NK-92 (cell line): ENCODE measurements around the gene TMPRSS4.

ENCODE experiments used
- DNase-seq: peaks from one replicate; lab custom pipeline; 2025; ENCODE audit not compliant: unreplicated experiment; lab: John Stamatoyannopoulos, UW

TMPRSS4 gene

DNA sequence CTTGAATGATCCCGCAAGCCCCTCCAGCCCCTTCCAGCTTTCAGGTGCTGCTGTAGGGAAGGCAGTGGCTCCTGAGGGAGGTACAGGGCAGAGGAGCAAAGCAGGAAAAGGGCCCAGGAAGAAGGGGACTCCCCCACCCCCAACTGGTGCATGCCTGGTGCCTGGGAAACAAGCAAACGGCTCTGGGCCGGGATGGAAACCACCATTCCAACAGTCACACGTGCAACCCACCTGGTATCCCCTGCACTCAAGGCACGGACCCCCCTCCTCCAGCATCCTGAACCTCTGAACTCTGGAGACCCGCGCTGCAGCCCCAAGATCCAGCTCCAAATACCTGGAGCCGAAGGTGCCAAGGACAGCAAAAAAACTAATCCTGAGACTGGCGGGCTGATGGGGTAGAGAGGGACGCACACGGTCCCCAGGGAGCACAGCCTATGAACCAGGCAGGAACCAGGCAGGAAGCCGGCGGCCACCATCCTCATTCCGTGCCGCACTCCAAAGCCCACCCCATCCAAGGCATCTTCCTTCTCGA is 75.2 kb downstream of the TMPRSS4 start:
- DNase-seq, result no peak

DNA sequence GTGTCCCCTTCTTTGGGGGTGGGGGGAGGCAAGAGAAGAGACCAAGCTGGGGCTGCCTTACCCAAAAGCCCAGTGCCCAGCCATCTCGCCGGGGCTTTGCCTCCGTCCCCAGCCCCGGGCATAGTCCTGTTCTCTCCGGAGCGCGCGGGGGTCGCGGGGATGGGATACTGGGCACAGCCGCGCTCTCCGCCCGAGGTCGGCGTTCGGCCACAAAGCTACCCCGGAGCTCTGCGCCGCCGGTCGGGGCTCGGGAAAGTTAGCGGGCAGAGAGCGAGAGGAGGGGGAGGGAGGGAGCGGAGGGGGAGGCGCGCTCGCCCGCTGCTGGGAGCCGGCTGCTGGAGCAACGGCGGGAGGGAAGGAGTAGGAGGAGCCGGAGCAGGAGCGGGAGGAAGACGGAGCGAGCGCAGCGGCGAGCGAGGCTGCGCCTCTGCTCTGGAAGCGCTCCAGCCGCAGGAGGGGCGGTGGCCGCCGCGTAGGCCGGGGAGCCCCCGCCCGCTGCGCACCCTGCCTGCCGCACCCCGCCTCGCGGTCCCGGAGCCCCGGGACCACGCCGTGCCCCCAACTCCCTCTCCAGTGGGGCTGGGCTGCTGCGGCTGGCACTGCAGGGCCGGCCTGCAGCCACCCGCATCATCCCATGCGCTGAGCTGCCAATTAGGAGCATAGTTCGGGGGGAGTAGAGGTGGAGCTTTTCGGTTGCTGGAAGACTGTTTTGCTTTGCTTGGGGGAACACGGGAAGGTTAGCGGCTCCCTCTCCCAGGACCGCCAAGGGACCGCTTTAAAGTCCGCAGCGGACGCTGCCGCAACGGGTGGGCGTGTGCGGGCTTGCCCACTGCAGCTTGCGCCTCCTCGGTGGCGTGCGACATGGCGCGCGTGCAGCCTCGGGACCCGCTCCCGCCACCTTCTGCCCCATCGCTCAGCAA is 75.9 kb downstream of the TMPRSS4 start, which contains the start of gene SCN4B:
Gene SCN4B (minus strand): TSS at position 272 of the 920 bp plus-strand sequence. CDS start 150 bp downstream, at position 122.
- no peak for DNase-seq

DNA sequence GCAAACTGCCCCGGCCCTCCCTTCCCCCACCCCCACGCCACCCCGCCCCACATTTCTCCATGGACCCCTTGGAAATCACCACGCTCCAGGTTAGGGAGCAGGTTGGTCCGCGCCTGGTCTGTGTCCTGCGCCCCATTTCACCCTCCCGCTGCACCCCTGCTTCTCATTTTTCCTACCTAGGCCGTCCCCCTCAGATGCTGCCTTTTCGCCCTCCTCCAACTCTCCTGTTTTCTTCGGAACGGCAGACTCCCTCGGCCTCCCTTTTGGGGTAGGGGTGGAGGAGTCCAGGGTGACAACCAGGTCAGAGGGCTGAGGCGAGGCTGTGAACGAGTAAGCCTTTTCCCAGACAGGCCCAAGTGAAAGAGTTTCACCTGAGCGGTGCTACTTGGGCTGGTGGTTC is 76.6 kb downstream of the TMPRSS4 start:
- DNase-seq, result no peak

DNA sequence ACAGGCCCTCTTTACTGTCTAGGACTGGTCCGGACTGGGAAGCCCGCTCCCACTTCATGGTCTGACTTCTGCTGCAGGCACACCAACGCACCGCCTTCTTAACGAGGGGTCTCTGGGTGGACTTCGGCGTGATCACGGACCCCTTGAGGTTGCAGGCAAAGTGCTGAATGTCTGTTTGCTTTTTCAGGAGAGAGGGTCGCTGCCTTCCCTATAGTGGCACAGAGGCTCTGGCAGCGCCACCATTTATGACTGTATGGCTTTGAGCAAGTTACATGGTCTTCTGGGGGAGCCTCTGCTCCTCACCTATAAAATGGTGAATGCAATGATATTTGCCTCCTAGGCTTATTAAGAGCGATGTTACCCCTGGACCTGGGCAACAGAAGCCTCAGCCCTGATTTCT is 77.1 kb downstream of the TMPRSS4 start:
- no peak for DNase-seq

DNA sequence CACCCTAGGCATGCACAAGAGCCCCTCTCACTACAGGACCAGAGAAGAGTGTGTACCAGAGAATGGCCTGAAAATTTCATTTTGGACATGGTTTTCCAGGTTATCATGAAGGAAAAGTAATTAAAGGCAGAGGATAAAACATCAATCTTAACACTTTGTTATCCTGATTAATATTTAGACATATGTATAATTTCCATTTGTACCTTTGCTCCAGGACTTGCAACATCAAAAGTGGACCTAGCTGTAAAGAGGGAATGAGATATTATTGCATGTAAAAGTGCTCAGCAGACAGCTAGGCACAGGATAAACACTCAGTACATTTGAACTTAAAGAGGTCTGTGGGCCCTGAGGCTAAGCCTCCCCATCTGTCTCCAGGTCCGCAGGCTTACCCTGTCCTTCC is 77.8 kb downstream of the TMPRSS4 start:
- no peak for DNase-seq

DNA sequence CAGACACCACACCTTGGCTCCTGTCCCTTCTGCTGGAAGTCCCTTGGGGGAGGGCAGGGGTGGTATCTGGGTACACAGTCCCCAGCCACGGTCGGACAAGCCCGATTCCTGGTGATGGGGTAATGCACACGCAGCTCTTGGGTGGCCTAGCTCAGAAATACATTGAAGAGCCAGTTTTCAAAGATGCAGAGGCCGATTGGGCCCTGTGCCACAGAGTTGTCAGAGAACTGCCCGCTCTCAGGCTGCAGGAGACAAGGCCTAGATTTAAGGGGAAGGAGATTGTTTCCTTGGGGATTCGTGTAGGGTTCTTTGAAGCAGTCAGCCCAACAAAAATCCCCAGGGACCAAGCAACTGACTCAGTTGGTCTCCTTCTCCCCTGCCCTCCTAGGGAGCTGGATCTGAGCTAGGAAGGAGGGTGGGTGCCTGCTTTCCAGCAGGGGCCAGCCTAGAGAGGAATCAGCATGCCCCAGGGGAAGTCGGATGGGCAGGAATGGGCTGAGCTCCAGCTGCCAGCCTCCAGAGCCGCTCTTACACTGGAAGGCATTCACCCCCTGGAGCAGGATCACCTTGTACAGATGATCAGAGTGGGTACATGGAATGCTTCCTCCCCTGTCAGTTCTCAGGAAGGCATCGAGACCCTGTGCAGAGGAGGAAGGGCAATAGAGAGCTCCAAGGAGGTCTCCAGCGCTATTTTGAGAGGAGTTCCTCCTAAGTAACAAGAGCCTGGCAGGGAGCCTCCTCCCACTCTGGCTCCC is 79.1 kb downstream of the TMPRSS4 start:
- DNase-seq, result no peak

DNA sequence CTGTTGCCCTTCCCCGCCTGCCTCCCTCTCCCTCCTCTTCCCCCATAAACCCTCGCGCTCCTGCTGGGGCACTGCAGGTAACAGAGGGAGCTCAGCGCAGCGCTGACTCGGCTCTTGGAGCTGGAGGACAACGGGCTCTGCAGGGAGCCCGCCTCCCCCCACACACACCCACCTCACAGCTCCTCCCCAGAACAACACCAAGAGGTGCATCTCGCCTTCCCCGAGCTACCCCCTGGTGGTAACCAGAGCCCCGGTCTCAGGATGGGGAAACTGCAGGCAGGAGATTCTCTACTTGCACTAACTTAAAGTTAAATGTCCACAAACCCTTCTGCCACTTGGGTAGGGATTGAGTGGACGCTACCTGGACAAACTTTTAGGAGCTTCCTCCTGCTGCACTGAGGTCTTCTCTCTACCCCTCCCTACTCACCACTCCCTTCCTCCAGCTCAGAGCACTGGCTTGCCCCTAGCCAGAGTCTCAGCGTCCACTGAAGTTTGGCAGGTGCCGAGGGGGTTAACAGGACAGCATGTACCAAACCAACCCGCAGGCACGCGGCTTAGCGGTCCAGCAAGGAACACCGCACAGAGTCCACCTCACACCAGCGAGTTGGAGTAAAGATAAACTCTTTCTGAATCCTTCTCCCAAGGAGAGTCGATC is 79.8 kb downstream of the TMPRSS4 start:
- DNase-seq, result no peak

DNA sequence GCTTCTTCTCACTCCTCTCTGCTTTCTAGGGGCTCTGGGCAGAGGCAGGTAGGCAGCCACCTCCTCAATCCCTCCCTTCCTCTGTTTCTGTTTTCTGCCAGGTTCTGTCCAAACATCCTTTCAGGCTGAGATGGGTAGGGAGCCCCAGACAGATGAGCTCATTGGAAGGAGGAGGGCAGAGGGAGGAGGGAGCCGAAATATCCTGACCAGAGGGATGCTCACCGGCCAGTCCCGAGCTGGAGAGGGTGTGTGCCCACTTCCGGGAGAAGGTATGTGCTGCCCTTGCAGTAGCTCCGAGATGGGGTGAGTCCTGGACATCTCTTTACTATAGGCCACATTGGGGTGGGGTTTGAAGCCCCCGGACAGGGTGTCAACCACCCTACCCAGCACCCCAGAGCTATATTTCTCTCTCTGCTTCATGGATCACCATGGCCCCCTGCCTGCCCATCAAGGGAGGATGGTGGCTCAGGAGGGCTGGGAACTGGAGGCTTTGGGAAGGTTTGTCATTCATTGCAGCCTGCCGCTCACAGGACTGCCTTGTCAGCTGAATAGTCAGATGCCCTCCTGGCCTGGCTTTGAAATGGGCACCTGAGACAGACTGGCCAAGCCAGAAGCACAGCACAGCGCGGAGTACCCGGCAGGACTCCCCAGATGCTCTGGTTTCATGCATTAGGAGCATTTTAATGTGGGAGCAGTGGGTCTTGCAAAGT is 80.5 kb downstream of the TMPRSS4 start:
- DNase-seq, result no peak

DNA sequence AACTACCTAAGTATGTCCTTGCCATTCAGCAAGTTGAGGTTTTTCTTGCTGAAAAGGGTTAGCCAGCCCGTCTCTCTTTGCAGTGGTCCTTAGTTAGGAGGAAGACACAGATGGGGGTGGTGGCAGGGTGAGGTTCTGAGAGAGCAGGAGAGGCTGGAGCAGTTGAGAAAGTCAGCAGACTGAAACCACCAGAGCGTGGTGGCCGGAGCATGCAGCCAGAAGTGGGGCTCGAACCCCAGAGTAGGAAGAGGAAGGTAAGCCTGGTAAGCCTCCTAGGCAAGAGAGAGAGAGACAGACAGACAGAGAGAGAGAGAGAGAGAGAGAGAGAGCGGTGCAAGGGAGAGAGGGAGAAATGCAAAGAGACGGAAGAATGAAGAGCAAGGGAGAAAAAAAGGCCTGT is 84.9 kb downstream of the TMPRSS4 start:
- no peak for DNase-seq

DNA sequence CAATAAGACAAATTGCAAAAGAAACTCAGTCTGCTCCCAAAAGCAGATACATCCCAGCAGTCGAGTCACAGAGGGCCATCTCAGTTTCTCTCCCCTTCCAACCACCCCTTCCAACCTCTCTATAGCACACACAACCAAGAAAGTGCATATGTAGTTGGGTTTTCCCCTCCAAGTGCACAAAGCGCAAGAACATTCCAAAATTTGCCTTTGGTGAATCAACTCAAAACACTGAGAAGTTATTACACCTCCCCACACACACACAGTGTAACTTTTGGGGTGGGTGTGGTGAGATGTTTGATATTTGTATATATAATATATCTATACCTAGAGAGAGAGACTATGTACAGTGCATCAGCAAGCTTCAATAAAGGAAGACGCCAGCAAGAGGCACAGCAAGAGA is 86.0 kb downstream of the TMPRSS4 start:
- no peak for DNase-seq

DNA sequence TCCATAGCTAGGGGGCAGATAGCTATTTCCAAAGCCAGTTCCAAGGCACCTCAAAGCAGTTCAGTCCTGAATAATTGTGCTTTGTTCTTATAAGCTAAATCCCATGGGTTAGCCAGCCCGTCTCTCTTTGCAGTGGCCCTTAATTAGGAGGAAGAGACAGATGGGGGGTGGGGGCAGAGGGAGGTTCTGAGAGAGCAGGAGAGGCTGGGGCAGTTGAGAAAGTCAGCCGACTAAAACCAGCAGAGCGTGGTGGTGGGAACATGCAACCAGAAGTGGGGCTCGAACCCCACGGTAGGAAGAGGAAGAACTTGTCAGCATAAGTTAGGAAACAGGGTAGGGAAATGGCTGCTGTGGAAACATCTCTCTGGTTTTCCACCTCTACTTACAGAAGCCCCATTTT is 86.6 kb downstream of the TMPRSS4 start:
- no peak for DNase-seq

DNA sequence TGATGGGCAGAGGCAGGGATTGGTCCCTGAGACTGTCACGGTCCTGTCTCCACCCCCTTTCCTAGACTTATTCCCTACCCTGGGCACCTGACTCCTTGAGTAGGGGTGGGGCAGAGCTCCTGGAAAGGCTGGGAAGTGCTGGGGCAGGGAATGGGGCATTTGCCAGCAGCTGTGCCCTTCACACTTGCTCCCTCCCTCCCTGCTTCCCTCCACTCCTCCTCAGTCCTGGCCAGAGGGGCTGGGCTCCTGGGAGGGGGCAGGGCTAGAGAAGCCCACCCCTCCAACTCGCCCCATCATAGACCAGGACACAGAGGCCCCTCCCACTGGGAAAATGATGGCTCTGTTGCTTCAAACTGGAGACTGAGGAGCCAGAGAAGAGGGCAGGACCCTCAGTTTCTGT is 88.0 kb downstream of the TMPRSS4 start:
- no peak for DNase-seq

DNA sequence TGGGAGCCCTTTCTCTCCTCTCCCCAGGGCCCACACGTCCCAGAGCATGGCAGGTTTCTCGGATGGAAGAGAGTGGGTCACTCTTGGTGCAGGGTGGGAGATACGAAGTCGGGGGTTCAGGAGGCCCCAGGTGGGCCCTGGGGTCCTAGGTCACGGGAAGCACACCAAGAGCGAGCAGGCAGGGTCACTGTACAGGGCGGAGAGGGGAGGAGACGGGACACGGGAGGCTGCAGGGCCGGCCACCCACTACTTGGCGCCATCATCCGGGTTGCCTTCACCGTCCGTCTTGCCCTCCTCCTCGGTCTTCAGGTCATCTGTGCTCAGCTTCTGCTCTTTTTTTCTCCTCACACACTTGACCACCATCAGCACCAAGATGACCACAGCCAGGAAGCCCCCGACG is 89.8 kb downstream of the TMPRSS4 start:
- no peak for DNase-seq

DNA sequence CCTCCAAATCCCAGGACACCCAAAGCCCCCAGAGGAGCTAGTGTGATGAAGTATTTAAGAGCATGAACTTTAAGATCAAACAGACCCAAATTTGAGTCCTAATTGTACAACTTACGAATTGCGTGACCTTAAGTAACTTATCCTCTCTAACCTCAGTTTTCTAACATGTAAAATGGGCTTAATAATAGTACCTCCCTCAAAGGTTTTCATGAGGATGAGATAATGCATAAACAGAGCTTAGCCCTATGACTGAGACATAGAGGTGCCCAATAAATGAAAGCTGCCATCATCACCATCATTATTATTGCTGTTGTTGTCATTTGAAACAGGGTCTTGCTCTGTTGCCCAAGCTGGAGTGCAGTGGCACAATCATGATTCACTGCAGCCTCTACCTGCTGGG is 90.4 kb downstream of the TMPRSS4 start:
- DNase-seq, result no peak

DNA sequence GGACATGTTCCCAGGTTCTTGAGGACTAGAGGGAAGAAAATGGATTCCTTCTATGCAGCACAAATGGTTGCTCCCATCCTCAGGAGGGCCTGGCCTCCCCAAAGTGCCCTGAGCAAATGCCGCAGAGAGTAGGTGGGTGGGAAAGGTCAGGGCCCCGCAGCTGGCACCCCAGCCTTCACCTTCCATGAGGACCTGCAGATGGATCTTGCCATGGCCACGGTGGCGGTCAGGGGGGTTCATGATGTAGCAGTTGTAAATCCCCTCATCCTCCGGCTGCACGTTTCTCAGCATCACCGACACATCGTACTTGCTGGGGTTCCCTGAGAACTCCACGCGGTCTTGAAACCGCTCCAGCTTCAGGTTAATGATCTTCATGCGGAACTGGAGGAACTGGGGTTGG is 91.0 kb downstream of the TMPRSS4 start:
- no peak for DNase-seq

DNA sequence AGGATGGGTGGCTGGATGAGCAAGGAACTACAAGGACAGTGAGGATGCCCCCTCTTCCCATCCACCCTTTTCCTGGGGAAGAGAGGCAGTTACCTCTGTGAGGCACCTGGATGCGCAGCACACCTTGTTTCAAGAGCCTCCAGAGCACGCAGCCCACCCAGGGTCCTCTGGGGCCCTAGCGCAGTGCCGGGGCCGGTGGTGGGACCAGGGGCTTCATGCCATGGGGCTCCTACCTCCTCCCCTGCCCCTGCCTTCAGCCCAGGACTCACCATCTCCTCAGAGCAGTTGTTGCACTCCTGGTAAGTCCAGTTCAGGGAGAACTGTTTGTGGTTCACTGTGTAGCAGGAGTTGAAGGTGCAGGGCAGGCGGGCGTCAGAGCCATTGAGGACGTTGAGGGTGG is 91.4 kb downstream of the TMPRSS4 start:
- no peak for DNase-seq

DNA sequence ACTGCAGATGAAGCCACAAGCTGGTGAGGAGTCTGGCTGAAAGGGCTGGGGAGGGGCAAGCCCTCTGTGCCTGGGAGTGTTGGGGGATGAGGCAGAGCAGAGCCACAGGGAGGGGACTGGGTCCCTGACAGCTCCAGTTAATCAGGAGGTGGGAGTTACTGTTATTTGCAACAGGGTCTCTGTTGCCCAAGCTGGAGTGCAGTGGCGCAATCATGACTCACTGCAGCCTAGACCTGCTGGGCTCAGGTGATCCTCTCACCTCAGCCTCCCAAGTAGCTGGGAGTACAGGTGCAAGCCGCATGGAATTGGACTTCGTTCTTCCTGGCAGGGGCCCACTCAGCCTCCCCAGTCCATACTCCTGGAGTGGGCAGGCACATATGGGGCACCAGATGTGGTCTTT is 91.9 kb downstream of the TMPRSS4 start:
- DNase-seq, result no peak

DNA sequence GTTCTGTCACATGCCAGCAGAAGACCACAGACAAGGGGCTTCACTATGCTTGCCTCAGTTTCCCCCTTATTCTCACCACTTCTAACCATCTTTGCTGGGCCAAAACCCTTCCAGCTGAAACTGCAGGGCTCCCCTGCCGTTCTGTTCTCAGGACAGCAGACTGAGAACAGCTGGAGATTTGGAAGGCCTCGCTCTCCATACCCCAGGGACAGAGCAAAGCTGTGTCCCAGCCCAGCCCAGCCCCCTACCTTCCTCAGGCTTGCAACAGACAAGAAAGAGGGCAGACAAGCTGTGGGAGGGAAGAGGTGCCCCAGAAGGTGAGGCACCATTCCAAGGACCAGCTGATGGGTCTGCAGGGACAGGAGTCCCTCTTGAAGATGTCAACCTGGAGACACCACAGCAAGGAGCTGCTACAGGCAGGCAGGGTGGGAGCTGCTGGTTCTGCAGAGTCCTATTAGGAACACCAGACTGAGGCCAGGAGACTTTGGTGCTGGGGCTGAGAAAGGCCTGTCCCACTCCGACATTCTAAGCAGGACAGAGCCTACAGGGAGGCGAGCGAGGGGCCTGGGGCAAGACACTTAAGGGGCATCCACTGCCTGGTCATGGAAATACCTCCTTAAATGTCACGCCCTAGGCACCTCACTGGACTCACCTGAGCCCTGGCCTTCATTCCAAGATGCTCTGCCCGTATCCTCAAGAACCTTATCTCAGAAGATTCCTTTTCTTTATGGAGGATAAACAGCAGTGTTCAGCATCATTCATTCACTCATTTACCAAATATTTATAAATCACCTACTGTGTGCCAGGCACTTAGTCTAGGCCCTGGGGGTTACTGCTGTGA is 92.6 kb downstream of the TMPRSS4 start:
- DNase-seq, result no peak

DNA sequence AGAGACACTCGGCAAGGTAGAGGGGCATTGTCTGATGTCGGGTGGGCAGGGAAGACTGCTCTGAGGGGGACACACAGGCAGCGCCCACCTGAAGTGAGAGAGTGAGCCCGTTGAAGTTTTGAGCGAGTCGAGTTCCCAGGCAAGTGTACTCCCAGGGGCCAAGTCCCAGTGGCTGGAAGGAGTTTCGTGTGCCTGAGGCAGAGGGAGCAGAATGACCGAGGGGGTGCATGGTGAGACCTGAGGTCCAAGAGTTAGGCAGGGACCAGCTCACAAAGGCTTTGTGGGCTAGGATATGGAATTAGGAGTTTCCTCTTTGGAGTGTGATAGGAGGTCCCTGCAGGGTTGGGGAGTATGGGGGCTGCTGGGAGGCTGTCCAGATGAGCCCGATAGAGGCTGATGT is 93.4 kb downstream of the TMPRSS4 start:
- DNase-seq, result no peak

DNA sequence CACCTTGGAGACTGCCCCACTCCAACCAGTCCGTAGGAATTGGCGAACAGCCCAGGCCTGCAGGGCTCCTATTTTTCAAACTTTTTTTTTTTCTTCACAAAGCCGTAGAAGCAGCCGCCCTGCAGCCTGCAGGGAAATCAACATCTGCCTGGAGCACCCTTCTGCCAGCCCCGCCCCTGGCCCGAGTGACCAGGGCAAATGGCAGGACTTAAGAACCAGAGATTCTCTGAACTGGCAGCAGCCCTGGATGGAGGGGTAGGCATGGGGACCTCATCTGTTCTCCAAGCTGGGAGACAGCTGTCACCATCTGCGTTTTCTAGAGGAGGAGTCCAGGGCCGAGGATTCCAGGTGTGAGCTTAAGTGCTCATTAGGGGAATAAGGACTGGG is 94.0 kb downstream of the TMPRSS4 start:
- no peak for DNase-seq
